GM12878 (cell line): ENCODE data around the gene SUPT4H1. TPM values are rescaled to one million over a fixed set of nuclear protein-coding genes. Genes with fewer than 3 reads are reported as not detected.
A peak's percentile ranks its signal among the peaks of the same experiment; 100 is the strongest.

Experiments used
- BHLHE40 ChIP-seq, 2 experiments: fragments of 450-650 bp in 1 of 2; IDR thresholded peaks; 2 replicates each; pipeline ENCODE4 v1.6.1; 2011 to 2017; ENCODE audit warnings: low read depth in 2 of 2, borderline replicate concordance in 1 of 2, improper control_type of control experiment in 1 of 2, low read length in 1 of 2, mild to moderate bottlenecking in 1 of 2
- BMI1 ChIP-seq: fragments of 450-650 bp; IDR thresholded peaks from 2 replicates; pipeline ENCODE4 v1.6.1; 2016; ENCODE audit warnings: mild to moderate bottlenecking, moderate library complexity, borderline replicate concordance
- CBX5 ChIP-seq: sonication (generic); IDR thresholded peaks from 2 replicates; pipeline ENCODE4 v1.6.1; 2016; ENCODE audit warnings: low read depth, moderate library complexity, mild to moderate bottlenecking, inconsistent platforms
- EP300 ChIP-seq, 2 experiments: fragments of 150-350 bp in 1 of 2; IDR thresholded peaks; 2 replicates each; pipeline ENCODE4 v1.6.1; 2011 to 2012; ENCODE audit warnings: low read depth in 2 of 2, low read length in 2 of 2, borderline replicate concordance in 1 of 2, improper control_type of control experiment in 1 of 2, inconsistent platforms in 1 of 2; ENCODE audit not compliant: control insufficient read depth in 1 of 2
- ESRRA ChIP-seq: IDR thresholded peaks from 2 replicates; pipeline ENCODE4 v1.6.1; 2012; ENCODE audit warnings: mild to moderate bottlenecking, low read length, improper control_type of control experiment
- KLF5 ChIP-seq: fragments of 450-650 bp; IDR thresholded peaks from 2 replicates; pipeline ENCODE4 v1.6.1; 2014; ENCODE audit warnings: mild to moderate bottlenecking; ENCODE audit not compliant: partially characterized antibody
- NR2C1 ChIP-seq: fragments of 450-650 bp; IDR thresholded peaks from 2 replicates; pipeline ENCODE4 v1.6.1; 2017; ENCODE audit warnings: antibody characterized with exemption, mild to moderate bottlenecking, moderate library complexity
- NRF1 ChIP-seq: conservative IDR thresholded peaks from 2 replicates; pipeline ENCODE4 v1.6.1; 2011; ENCODE audit warnings: mild to moderate bottlenecking, low read depth, low read length, improper control_type of control experiment
- PML ChIP-seq: IDR thresholded peaks from 2 replicates; pipeline ENCODE4 v1.6.1; 2012; ENCODE audit warnings: low read length, inconsistent platforms
- RB1 ChIP-seq: fragments of 450-650 bp; formaldehyde crosslinking; IDR thresholded peaks from 2 replicates; pipeline ENCODE4 v1.6.1; 2017; ENCODE audit warnings: mild to moderate bottlenecking, borderline replicate concordance
- STAT3 ChIP-seq: IDR thresholded peaks from 2 replicates; pipeline ENCODE4 v1.6.1; 2011; ENCODE audit warnings: low read depth, low read length, improper control_type of control experiment
- TARDBP ChIP-seq: IDR thresholded peaks from 2 replicates; pipeline ENCODE4 v1.6.1; 2016; ENCODE audit warnings: borderline replicate concordance
- ZBED1 ChIP-seq: IDR thresholded peaks from 2 replicates; pipeline ENCODE4 v1.6.1; 2016; ENCODE audit warnings: borderline replicate concordance
- ZSCAN29 ChIP-seq: fragments of 450-650 bp; IDR thresholded peaks from 2 replicates; pipeline ENCODE4 v1.6.1; 2017; ENCODE audit warnings: mild to moderate bottlenecking, moderate library complexity
- polyA plus RNA-seq, 11 experiments: library from polyadenylated mRNA; depleted of rRNA in 4 of 11; unstranded in 6 of 11; stranded (reverse) in 5 of 11; fragments of >200 nt; fragmentation: Nextera tagmentation in 4 of 11; fragmentation: Illumina TruSeq in 1 of 11; extraction: Ambion mirVana in 4 of 11; extraction: Trizol in 1 of 11; gene quantifications; 1 replicate in 1 of 11; 2 replicates in 10 of 11; pipeline versions ENCODE4 v1.2.1 to v1.2.3, GENCODE V29; 2011 to 2016; ENCODE audit warnings: inconsistent platforms in 2 of 11, missing spikeins in 2 of 11, low read depth in 1 of 11
- total RNA-seq, 4 experiments: library from RNA; depleted of rRNA in 3 of 4; stranded (reverse); fragments of >200 nt in 3 of 4; fragmentation: Illumina TruSeq in 1 of 4; extraction: Trizol in 1 of 4; gene quantifications; 2 replicates each; pipeline versions ENCODE4 v1.2.1 to v1.2.3, GENCODE V29; 2013 to 2021
- TF ChIP-seq, protein P1 (sequence below): fragments of 450-650 bp; IDR thresholded peaks from 2 replicates; pipeline ENCODE4 v1.6.1; 2018; ENCODE audit warnings: mild to moderate bottlenecking, low read depth, moderate library complexity; ENCODE audit not compliant: partially characterized antibody
- TF ChIP-seq, protein P2 (sequence below), 3 experiments: IDR thresholded peaks in 2 of 3; conservative IDR thresholded peaks in 1 of 3; 2 replicates each; pipeline ENCODE4 v1.5.1; 2011; ENCODE audit warnings: low read depth in 3 of 3, low read length in 3 of 3, mild to moderate bottlenecking in 3 of 3, control low read depth in 2 of 3, moderate library complexity in 2 of 3, inconsistent platforms in 1 of 3, mixed read lengths in 1 of 3; ENCODE audit not compliant: control insufficient read depth in 2 of 3, insufficient read depth in 1 of 3; ENCODE audit errors: extremely low read depth in 1 of 3
- TF ChIP-seq, protein P3 (sequence below): IDR thresholded peaks from 2 replicates; pipeline ENCODE4 v1.6.1; 2012; ENCODE audit warnings: low read depth, low read length, improper control_type of control experiment
- TF ChIP-seq, protein P4 (sequence below): IDR thresholded peaks from 2 replicates; pipeline ENCODE4 v1.6.1; 2011; ENCODE audit warnings: borderline replicate concordance, low read depth, mild to moderate bottlenecking, moderate library complexity, low read length; ENCODE audit not compliant: insufficient read depth, poor library complexity, severe bottlenecking
- TF ChIP-seq, protein P5 (sequence below): fragments of 150-350 bp; IDR thresholded peaks from 2 replicates; pipeline ENCODE4 v1.6.1; 2016; ENCODE audit warnings: low read depth, low read length

The SUPT4H1 gene
- total and polyA plus RNA-seq, 10 of the 15 experiments (the other 5 are each of a cell fraction or from before 2014, with no cell fraction given): 83.8 to 293 (median 128) TPM

DNA sequence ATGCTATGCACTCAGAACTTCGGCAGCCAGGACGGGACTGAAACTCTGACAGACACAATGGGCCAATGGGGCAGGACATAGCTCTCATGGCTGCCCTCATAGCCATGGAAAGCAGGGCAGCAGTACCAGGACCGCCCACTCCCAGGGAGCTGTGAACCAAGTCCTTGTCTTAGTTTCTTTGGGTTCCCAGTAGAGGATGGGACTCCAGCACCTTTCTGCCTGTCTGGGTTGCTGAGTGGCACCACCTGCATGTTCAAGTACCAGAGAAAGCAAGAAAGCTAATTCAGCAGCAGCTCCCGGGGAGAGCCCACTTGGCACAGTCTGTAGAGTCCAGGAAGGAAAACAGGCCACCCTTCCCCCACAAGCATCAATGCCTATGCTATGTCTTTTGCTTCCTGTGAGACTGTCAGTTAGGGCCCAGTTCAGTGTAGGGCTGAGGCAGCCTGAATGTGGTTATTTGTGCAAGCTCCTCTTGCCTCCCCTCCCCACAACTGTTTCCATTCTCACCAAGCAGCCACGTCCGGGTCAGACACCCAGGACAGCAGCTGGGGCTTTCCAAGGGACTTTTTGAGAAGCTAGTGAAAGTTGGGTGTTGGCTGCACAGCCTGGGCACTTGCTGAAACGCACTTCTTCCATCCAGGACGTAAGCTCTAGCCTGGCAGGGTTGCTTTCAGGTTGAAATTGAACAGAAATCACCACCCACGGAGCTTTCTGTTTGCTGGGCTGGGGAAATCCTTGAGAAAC, 7.8 kb downstream of the SUPT4H1 start (continued):
- TF ChIP-seq NRF1: no peak
- TF ChIP-seq NR2C1: peak; percentile 84
- no peak for TF ChIP-seq ZSCAN29
- TF ChIP-seq, protein P1, sequence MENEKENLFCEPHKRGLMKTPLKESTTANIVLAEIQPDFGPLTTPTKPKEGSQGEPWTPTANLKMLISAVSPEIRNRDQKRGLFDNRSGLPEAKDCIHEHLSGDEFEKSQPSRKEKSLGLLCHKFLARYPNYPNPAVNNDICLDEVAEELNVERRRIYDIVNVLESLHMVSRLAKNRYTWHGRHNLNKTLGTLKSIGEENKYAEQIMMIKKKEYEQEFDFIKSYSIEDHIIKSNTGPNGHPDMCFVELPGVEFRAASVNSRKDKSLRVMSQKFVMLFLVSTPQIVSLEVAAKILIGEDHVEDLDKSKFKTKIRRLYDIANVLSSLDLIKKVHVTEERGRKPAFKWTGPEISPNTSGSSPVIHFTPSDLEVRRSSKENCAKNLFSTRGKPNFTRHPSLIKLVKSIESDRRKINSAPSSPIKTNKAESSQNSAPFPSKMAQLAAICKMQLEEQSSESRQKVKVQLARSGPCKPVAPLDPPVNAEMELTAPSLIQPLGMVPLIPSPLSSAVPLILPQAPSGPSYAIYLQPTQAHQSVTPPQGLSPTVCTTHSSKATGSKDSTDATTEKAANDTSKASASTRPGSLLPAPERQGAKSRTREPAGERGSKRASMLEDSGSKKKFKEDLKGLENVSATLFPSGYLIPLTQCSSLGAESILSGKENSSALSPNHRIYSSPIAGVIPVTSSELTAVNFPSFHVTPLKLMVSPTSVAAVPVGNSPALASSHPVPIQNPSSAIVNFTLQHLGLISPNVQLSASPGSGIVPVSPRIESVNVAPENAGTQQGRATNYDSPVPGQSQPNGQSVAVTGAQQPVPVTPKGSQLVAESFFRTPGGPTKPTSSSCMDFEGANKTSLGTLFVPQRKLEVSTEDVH: no peak
- peak; percentile 81; the same call in 1 of the 2 replicates for TF ChIP-seq ZBED1
- TF ChIP-seq, protein P2, sequence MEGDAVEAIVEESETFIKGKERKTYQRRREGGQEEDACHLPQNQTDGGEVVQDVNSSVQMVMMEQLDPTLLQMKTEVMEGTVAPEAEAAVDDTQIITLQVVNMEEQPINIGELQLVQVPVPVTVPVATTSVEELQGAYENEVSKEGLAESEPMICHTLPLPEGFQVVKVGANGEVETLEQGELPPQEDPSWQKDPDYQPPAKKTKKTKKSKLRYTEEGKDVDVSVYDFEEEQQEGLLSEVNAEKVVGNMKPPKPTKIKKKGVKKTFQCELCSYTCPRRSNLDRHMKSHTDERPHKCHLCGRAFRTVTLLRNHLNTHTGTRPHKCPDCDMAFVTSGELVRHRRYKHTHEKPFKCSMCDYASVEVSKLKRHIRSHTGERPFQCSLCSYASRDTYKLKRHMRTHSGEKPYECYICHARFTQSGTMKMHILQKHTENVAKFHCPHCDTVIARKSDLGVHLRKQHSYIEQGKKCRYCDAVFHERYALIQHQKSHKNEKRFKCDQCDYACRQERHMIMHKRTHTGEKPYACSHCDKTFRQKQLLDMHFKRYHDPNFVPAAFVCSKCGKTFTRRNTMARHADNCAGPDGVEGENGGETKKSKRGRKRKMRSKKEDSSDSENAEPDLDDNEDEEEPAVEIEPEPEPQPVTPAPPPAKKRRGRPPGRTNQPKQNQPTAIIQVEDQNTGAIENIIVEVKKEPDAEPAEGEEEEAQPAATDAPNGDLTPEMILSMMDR (IDR thresholded peaks at IDR 0.05 in 2 of 3, conservative IDR thresholded peaks at IDR 0.05 in 1 of 3; ENCODE audit: control insufficient read depth in 2 of 3, extremely low read depth in 1 of 3, insufficient read depth in 1 of 3, low read depth in 3 of 3, low read length in 3 of 3): no peak
- TF ChIP-seq BHLHE40 (IDR thresholded peaks at IDR 0.05; ENCODE audit: borderline replicate concordance in 1 of 2, low read depth in 2 of 2, low read length in 1 of 2): peak; percentile 42 to 65; a peak in 3 of 4 replicates
- TF ChIP-seq STAT3: 0 out of 2 replicates have a peak, but pooled peaks have one; percentile 18
- TF ChIP-seq RB1: no peak
- no peak for TF ChIP-seq PML
- TF ChIP-seq BMI1: no peak; the same call in 1 of the 2 replicates
- TF ChIP-seq KLF5: peak; percentile 26
- no peak for TF ChIP-seq ESRRA
- TF ChIP-seq TARDBP: no peak
- TF ChIP-seq, protein P3, sequence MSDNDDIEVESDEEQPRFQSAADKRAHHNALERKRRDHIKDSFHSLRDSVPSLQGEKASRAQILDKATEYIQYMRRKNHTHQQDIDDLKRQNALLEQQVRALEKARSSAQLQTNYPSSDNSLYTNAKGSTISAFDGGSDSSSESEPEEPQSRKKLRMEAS: no peak
- no peak for TF ChIP-seq CBX5
- TF ChIP-seq EP300 (IDR thresholded peaks at IDR 0.05; ENCODE audit: borderline replicate concordance in 1 of 2, control insufficient read depth in 1 of 2, low read depth in 2 of 2, low read length in 2 of 2): peak; percentile 85 to 96
- TF ChIP-seq, protein P4, sequence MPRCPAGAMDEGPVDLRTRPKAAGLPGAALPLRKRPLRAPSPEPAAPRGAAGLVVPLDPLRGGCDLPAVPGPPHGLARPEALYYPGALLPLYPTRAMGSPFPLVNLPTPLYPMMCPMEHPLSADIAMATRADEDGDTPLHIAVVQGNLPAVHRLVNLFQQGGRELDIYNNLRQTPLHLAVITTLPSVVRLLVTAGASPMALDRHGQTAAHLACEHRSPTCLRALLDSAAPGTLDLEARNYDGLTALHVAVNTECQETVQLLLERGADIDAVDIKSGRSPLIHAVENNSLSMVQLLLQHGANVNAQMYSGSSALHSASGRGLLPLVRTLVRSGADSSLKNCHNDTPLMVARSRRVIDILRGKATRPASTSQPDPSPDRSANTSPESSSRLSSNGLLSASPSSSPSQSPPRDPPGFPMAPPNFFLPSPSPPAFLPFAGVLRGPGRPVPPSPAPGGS: peak; percentile 73
- TF ChIP-seq, protein P5, sequence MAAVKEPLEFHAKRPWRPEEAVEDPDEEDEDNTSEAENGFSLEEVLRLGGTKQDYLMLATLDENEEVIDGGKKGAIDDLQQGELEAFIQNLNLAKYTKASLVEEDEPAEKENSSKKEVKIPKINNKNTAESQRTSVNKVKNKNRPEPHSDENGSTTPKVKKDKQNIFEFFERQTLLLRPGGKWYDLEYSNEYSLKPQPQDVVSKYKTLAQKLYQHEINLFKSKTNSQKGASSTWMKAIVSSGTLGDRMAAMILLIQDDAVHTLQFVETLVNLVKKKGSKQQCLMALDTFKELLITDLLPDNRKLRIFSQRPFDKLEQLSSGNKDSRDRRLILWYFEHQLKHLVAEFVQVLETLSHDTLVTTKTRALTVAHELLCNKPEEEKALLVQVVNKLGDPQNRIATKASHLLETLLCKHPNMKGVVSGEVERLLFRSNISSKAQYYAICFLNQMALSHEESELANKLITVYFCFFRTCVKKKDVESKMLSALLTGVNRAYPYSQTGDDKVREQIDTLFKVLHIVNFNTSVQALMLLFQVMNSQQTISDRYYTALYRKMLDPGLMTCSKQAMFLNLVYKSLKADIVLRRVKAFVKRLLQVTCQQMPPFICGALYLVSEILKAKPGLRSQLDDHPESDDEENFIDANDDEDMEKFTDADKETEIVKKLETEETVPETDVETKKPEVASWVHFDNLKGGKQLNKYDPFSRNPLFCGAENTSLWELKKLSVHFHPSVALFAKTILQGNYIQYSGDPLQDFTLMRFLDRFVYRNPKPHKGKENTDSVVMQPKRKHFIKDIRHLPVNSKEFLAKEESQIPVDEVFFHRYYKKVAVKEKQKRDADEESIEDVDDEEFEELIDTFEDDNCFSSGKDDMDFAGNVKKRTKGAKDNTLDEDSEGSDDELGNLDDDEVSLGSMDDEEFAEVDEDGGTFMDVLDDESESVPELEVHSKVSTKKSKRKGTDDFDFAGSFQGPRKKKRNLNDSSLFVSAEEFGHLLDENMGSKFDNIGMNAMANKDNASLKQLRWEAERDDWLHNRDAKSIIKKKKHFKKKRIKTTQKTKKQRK: no peak
